ENCODE results near the gene SDC3. TPM values are rescaled to one million over a fixed set of nuclear protein-coding genes. Genes with fewer than 3 reads are reported as not detected.
A peak's percentile ranks its signal among the peaks of the same experiment; 100 is the strongest.
"Not testable (repeated sequence)": the region's sequence is repeated elsewhere in the genome, so short reads cannot be mapped to it uniquely, and the experiment has no call there.

Gene SDC3
- total and polyA plus RNA-seq, 2 donors (not counting 1 experiment from before 2014, with no cell fraction given): 13.7 to 32.9 TPM

DNA sequence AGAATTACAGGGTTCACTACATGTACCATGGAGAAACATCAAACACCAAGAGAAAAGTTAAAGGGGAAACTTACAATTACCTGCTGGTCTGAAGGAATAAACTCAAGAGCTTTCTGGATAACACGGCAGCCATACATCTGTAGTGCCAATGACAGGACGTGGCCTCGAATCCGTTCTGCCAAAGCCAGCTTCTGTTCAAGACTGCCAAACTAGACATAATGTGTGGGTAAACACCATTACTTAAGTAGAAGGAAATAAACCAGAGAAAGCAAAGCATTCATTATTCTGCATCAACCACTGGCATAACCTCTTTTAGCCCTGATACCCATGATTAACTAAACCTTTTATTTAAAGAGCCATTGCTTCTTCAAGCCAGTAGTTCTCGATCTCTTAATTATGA lies 41.5 kb upstream of the SDC3 start:
- Histone ChIP-seq H4K20me1 (ENCODE audit: control insufficient read depth, extremely low read depth, insufficient read depth, low read length) (no peaks in the 10 kb centered on the region), H3K79me2 (ENCODE audit: control insufficient read depth, insufficient read depth, low read length) (peaks cover 2% of the 10 kb centered on the region), H3K36me3 (ENCODE audit: control insufficient read depth, insufficient read depth, low read length) (peaks cover 16% of the 10 kb centered on the region), H2AFZ (ENCODE audit: low read length) (no peak overlapping the region), H3K9me3 (ENCODE audit: control insufficient read depth, insufficient read depth, low read depth, low read length) (no peaks in the 10 kb centered on the region), H3K4me3 (replicated peaks in 1 of 4; ENCODE audit: control extremely low read depth in 1 of 4, insufficient read depth in 1 of 4, low read depth in 3 of 4, low read length in 4 of 4) (no peak overlapping the region), H3K4me1 (ENCODE audit: control insufficient read depth, extremely low read depth, insufficient read depth, low read length) (no peaks in the 10 kb centered on the region), H3K27me3 (ENCODE audit: control insufficient read depth, insufficient read depth, low read length) (no peaks in the 10 kb centered on the region), H3K27ac (ENCODE audit: insufficient read depth, low read length) (no peak overlapping the region), H3K9ac (ENCODE audit: insufficient read depth, low read length) (no peak overlapping the region), H3K4me2 (ENCODE audit: extremely low read depth, insufficient read depth, low read length) (no peak overlapping the region)
- no peak for DNase-seq (ENCODE audit: low read depth in 2 of 2)
- no peak for TF ChIP-seq EZH2 (IDR thresholded peaks at IDR 0.05; ENCODE audit: low read length, missing control alignments)
- TF ChIP-seq, protein P1, sequence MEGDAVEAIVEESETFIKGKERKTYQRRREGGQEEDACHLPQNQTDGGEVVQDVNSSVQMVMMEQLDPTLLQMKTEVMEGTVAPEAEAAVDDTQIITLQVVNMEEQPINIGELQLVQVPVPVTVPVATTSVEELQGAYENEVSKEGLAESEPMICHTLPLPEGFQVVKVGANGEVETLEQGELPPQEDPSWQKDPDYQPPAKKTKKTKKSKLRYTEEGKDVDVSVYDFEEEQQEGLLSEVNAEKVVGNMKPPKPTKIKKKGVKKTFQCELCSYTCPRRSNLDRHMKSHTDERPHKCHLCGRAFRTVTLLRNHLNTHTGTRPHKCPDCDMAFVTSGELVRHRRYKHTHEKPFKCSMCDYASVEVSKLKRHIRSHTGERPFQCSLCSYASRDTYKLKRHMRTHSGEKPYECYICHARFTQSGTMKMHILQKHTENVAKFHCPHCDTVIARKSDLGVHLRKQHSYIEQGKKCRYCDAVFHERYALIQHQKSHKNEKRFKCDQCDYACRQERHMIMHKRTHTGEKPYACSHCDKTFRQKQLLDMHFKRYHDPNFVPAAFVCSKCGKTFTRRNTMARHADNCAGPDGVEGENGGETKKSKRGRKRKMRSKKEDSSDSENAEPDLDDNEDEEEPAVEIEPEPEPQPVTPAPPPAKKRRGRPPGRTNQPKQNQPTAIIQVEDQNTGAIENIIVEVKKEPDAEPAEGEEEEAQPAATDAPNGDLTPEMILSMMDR (conservative IDR thresholded peaks at IDR 0.05 in 1 of 2, IDR thresholded peaks at IDR 0.05 in 1 of 2; ENCODE audit: low read depth in 1 of 2, low read length in 2 of 2): no peak

DNA sequence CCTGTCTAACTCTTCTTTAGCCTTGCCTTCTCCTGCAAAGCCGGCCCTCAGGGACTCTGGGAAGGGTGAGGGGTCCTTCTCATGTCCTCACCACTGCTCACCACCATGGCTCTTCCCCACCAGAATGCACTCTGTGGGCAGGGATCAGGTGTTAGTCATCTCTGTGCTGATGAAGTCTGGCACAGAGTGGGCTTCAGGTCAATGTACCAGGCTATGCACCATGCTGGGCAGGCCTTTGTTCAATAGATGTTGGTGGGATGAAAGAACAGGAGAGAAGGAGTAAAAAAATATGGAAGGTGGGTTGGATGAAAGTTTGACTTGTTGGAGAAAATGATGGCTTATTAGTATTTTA lies 40.9 kb upstream of the SDC3 start:
- not testable (repeated sequence) for H2AFZ ChIP-seq (ENCODE audit: low read length); H3K4me1 ChIP-seq (ENCODE audit: control insufficient read depth, extremely low read depth, insufficient read depth, low read length); H3K9me3 ChIP-seq (ENCODE audit: control insufficient read depth, insufficient read depth, low read depth, low read length); H3K27me3 ChIP-seq (ENCODE audit: control insufficient read depth, insufficient read depth, low read length); H3K79me2 ChIP-seq (ENCODE audit: control insufficient read depth, insufficient read depth, low read length); H4K20me1 ChIP-seq (ENCODE audit: control insufficient read depth, extremely low read depth, insufficient read depth, low read length); H3K4me2 ChIP-seq (ENCODE audit: extremely low read depth, insufficient read depth, low read length); DNase-seq (ENCODE audit: low read depth in 2 of 2); H3K27ac ChIP-seq (ENCODE audit: insufficient read depth, low read length); H3K4me3 ChIP-seq (replicated peaks in 1 of 4; ENCODE audit: control extremely low read depth in 1 of 4, insufficient read depth in 1 of 4, low read depth in 3 of 4, low read length in 4 of 4); H3K9ac ChIP-seq (ENCODE audit: insufficient read depth, low read length)
- peaks cover 19% of the 10 kb centered on the region for H3K36me3 ChIP-seq (ENCODE audit: control insufficient read depth, insufficient read depth, low read length)

DNA sequence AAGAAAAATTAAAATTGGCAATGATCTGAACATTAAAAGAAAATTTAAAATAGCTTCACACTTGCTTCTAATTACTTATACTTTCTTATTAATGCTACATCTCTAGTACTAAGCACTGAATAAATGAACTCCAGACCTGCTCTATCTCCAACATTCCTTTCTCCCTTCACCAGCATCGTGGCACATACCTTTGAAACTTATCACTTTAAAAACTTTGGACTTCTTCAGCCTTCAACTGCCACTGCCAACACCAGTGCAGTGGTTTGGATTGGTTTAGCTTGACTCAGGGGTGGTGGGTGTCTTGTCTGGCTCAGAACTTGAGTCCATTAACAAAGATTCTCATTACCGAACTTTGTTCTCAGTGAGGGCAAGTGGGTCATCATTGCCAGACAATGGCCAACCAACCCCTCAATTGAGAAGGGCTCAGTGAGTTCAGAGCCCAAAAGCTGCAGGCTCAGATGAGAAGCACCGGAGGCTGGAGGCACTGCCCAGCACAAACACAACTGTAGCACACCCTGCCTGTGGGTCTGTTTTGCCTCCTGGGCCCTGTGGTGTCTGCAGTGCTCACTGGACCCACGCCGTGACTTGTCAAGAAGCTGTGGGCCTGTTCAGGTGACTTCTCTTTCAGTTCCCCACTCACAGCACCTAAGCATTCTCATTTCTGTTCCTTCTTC lies 40.4 kb upstream of the SDC3 start:
- not testable (repeated sequence) for H4K20me1 ChIP-seq (ENCODE audit: control insufficient read depth, extremely low read depth, insufficient read depth, low read length); H3K27me3 ChIP-seq (ENCODE audit: control insufficient read depth, insufficient read depth, low read length); H3K27ac ChIP-seq (ENCODE audit: insufficient read depth, low read length); H3K79me2 ChIP-seq (ENCODE audit: control insufficient read depth, insufficient read depth, low read length); H3K4me2 ChIP-seq (ENCODE audit: extremely low read depth, insufficient read depth, low read length); H3K4me3 ChIP-seq (replicated peaks in 1 of 4; ENCODE audit: control extremely low read depth in 1 of 4, insufficient read depth in 1 of 4, low read depth in 3 of 4, low read length in 4 of 4); H3K9ac ChIP-seq (ENCODE audit: insufficient read depth, low read length); H3K9me3 ChIP-seq (ENCODE audit: control insufficient read depth, insufficient read depth, low read depth, low read length); H2AFZ ChIP-seq (ENCODE audit: low read length); H3K4me1 ChIP-seq (ENCODE audit: control insufficient read depth, extremely low read depth, insufficient read depth, low read length)
- peaks cover 19% of the 10 kb centered on the region for H3K36me3 ChIP-seq (ENCODE audit: control insufficient read depth, insufficient read depth, low read length)
- DNase-seq (ENCODE audit: low read depth in 2 of 2): peak in 1 of 2 donors; percentile 78

DNA sequence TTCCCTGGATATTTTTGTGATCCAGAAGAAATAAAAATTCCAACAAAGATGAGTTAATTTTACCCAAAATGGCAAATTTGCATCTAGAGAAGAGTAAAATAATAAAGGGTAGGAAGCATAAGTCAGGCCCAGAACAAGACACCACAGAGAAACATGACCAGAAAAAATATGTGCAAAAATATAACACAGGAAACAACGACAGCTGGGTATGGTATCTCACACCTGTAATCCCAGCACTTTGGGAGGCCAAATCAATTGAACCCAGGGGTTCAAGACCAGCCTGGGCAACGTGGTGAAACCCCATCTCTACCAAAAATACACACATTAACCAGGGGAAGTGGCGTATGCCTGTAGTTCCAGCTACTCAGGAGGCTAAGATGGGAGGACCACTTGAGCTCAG lies 39.7 kb upstream of the SDC3 start:
- Histone ChIP-seq H3K27me3 (ENCODE audit: control insufficient read depth, insufficient read depth, low read length) (no peaks in the 10 kb centered on the region), H3K9me3 (ENCODE audit: control insufficient read depth, insufficient read depth, low read depth, low read length) (no peaks in the 10 kb centered on the region), H3K4me2 (ENCODE audit: extremely low read depth, insufficient read depth, low read length) (no peak overlapping the region), H3K4me1 (ENCODE audit: control insufficient read depth, extremely low read depth, insufficient read depth, low read length) (no peaks in the 10 kb centered on the region), H3K4me3 (replicated peaks in 1 of 4; ENCODE audit: control extremely low read depth in 1 of 4, insufficient read depth in 1 of 4, low read depth in 3 of 4, low read length in 4 of 4) (no peak overlapping the region), H3K79me2 (ENCODE audit: control insufficient read depth, insufficient read depth, low read length) (no peaks in the 10 kb centered on the region), H2AFZ (ENCODE audit: low read length) (no peak overlapping the region), H3K9ac (ENCODE audit: insufficient read depth, low read length) (no peak overlapping the region), H3K36me3 (ENCODE audit: control insufficient read depth, insufficient read depth, low read length) (peaks cover 16% of the 10 kb centered on the region), H3K27ac (ENCODE audit: insufficient read depth, low read length) (no peak overlapping the region), H4K20me1 (ENCODE audit: control insufficient read depth, extremely low read depth, insufficient read depth, low read length) (no peaks in the 10 kb centered on the region)
- no peak for TF ChIP-seq EZH2 (IDR thresholded peaks at IDR 0.05; ENCODE audit: low read length, missing control alignments)
- TF ChIP-seq, protein P1 (conservative IDR thresholded peaks at IDR 0.05 in 1 of 2, IDR thresholded peaks at IDR 0.05 in 1 of 2; ENCODE audit: low read depth in 1 of 2, low read length in 2 of 2): no peak
- DNase-seq (ENCODE audit: low read depth in 2 of 2): no peak

Measured in fibroblast of lung (primary cell).